Keratinocyte (primary cell): ENCODE data around the gene CFAP100. TPM values are rescaled to one million over a fixed set of nuclear protein-coding genes. Genes with fewer than 3 reads are reported as not detected.

Source experiments
- DNase-seq: peaks from one replicate; pipeline ENCODE4 v3.0.0-alpha.2; 2011; ENCODE audit warnings: low read depth, missing footprints, low spot score
- FAIRE-seq: peaks from 2 replicates; lab custom pipeline; 2011; peaks lifted over from hg19 to GRCh38; lab: Jason Lieb, UNC
- H2AFZ ChIP-seq: 2 replicates; pipeline ENCODE4 v1.6.0; 2012; ENCODE audit warnings: low read length, control low read depth, inconsistent platforms; ENCODE audit not compliant: control insufficient read depth
- H3K27ac ChIP-seq: 2 replicates; pipeline ENCODE4 v1.5.1; 2011; ENCODE audit warnings: low read length; ENCODE audit not compliant: control insufficient read depth, insufficient read depth
- H3K27me3 ChIP-seq: 3 replicates; pipeline ENCODE4 v1.6.0; 2011; ENCODE audit warnings: low read length; ENCODE audit not compliant: control insufficient read depth, insufficient read depth; ENCODE audit errors: extremely low read depth
- H3K36me3 ChIP-seq, 2 experiments: 2 replicates in 1 of 2; 3 replicates in 1 of 2; pipeline ENCODE4 v1.5.1; 2011; ENCODE audit warnings: low read length in 2 of 2, mild to moderate bottlenecking in 1 of 2; ENCODE audit not compliant: control insufficient read depth in 2 of 2, insufficient read depth in 2 of 2; ENCODE audit errors: extremely low read depth in 1 of 2
- H3K4me1 ChIP-seq: 3 replicates; pipeline ENCODE4 v1.5.1; 2011; ENCODE audit warnings: low read length; ENCODE audit not compliant: control insufficient read depth, insufficient read depth; ENCODE audit errors: extremely low read depth
- H3K4me2 ChIP-seq: 3 replicates; pipeline ENCODE4 v1.6.0; 2011; ENCODE audit warnings: low read depth, low read length; ENCODE audit not compliant: control insufficient read depth, insufficient read depth; ENCODE audit errors: extremely low read depth
- H3K4me3 ChIP-seq, 3 experiments: fragments of 200-600 bp in 1 of 3; sonication (generic) in 1 of 3; 2 replicates in 2 of 3; 3 replicates in 1 of 3; pipeline ENCODE4 v1.5.1; 2011 to 2016; ENCODE audit warnings: low read length in 3 of 3, mild to moderate bottlenecking in 3 of 3, control low read depth in 2 of 3, inconsistent platforms in 1 of 3, low read depth in 1 of 3, mixed read lengths in 1 of 3, mixed run types in 1 of 3, moderate library complexity in 1 of 3; ENCODE audit not compliant: control insufficient read depth in 2 of 3, insufficient read depth in 2 of 3; ENCODE audit errors: extremely low read depth in 1 of 3
- H3K79me2 ChIP-seq: 2 replicates; pipeline ENCODE4 v1.6.0; 2012; ENCODE audit warnings: low read length; ENCODE audit not compliant: control insufficient read depth, insufficient read depth
- H3K9ac ChIP-seq: 3 replicates; pipeline ENCODE4 v1.6.0; 2011; ENCODE audit warnings: low read length; ENCODE audit not compliant: control insufficient read depth, insufficient read depth; ENCODE audit errors: extremely low read depth
- H3K9me1 ChIP-seq: 3 replicates; pipeline ENCODE4 v1.6.0; 2011; ENCODE audit warnings: low read length; ENCODE audit not compliant: control insufficient read depth, insufficient read depth; ENCODE audit errors: extremely low read depth
- H3K9me3 ChIP-seq: 2 replicates; pipeline ENCODE4 v1.5.1; 2012; ENCODE audit warnings: low read depth, low read length; ENCODE audit not compliant: control insufficient read depth
- H4K20me1 ChIP-seq: 3 replicates; pipeline ENCODE4 v1.6.0; 2011; ENCODE audit warnings: low read length; ENCODE audit not compliant: control insufficient read depth, insufficient read depth; ENCODE audit errors: extremely low read depth
- EZH2 ChIP-seq: IDR thresholded peaks from one replicate; pipeline ENCODE4 v1.6.1; 2012; ENCODE audit warnings: inconsistent platforms, mild to moderate bottlenecking, low read length, moderate library complexity
- dilution Hi-C: fragments of 300-500 bp; cut with MboI; formaldehyde crosslinking; loops from one replicate; pipeline ENCODE4 v1.7.0; 2020; ENCODE audit warnings: low sequenced_read_pairs; ENCODE audit not compliant: extremely low pct_ligation_motif_present
- polyA plus RNA-seq, 5 experiments: library from polyadenylated mRNA; depleted of rRNA in 3 of 5; stranded (reverse) in 3 of 5; stranded (forward) in 1 of 5; unstranded in 1 of 5; fragments of >200 nt; gene quantifications; 1 replicate in 1 of 5; 2 replicates in 3 of 5; 3 replicates in 1 of 5; pipeline versions ENCODE4 v1.2.1 to v1.2.3, GENCODE V29; 2011 to 2012; ENCODE audit warnings: missing spikeins in 2 of 5, low read depth in 1 of 5, low replicate concordance in 1 of 5
- TF ChIP-seq, protein P1 (sequence below), 3 experiments: IDR thresholded peaks in 1 of 3; conservative IDR thresholded peaks in 1 of 3; optimal IDR thresholded peaks in 1 of 3; 2 replicates in 2 of 3; 3 replicates in 1 of 3; pipeline versions ENCODE3 to v1.5.1; 2011; ENCODE audit warnings: low read length in 3 of 3, mild to moderate bottlenecking in 3 of 3, moderate library complexity in 2 of 3, control low read depth in 1 of 3, inconsistent platforms in 1 of 3; ENCODE audit not compliant: insufficient read depth in 2 of 3; ENCODE audit errors: extremely low read depth in 1 of 3

The CFAP100 gene
- polyA plus RNA-seq, 1 donor (not counting 4 experiments of a cell fraction or from before 2014, with no cell fraction given) = not detected

DNA sequence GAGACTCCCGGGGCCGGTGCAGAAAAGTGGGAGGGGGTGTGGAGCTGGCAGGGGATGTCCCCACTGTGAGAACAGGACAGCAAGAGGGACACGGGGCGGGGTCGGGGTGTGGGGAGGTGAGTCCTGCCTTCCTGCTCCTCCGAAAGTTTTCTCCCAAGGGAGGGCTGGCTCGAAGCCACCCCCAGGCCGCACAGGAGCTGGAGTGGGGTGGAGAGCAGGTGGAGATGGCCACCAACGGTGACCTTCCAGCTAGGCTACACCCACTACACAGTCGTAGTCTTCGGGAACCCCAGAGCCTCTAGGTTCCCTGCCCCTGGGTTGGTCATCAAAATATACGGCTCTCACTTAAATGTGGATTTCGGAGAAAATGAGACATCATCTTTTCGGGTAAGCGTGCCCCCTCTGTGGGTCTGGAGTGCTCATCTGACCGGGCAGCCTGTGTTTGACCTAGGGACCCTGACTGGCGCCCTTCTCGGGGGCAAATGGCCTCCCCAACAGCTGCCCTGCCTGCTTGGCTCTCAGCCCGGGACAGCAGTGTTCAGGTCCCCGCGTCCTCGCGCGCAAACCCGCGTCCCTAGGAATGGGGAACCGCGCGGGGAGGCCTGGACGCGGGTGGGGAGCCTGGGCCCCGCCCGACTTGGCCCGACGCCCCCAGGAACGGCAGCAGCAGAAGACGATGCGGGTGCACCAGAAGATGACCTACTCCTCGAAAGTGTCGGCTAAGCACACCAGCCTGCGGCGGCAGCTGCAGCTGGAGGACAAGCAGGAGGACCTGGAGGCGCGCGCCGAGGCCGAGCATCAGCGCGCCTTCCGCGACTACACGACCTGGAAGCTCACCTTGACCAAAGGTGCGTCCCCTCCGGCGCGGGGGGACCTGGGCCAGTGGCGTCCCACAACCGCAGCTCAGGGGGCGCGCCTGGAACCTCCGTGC lies 21.2 kb downstream of the CFAP100 start:
- H4K20me1 ChIP-seq = no peaks in the 10 kb centered on the region
- FAIRE-seq (no peak), DNase-seq (no peak)
- no peak overlapping the region for H3K4me3 ChIP-seq
- dilution Hi-C loops = no loop called here
- H3K4me1 ChIP-seq = no peaks in the 10 kb centered on the region
- H3K9me1 ChIP-seq = no peaks in the 10 kb centered on the region
- no peak overlapping the region for H3K4me2 ChIP-seq
- no peaks in the 10 kb centered on the region for H3K36me3 ChIP-seq
- no peaks in the 10 kb centered on the region for H3K9me3 ChIP-seq
- peaks cover 40% of the 10 kb centered on the region for H3K27me3 ChIP-seq
- no peak overlapping the region for H3K27ac ChIP-seq
- H2AFZ ChIP-seq = no peak overlapping the region
- H3K9ac ChIP-seq = no peak overlapping the region
- TF ChIP-seq, protein P1, sequence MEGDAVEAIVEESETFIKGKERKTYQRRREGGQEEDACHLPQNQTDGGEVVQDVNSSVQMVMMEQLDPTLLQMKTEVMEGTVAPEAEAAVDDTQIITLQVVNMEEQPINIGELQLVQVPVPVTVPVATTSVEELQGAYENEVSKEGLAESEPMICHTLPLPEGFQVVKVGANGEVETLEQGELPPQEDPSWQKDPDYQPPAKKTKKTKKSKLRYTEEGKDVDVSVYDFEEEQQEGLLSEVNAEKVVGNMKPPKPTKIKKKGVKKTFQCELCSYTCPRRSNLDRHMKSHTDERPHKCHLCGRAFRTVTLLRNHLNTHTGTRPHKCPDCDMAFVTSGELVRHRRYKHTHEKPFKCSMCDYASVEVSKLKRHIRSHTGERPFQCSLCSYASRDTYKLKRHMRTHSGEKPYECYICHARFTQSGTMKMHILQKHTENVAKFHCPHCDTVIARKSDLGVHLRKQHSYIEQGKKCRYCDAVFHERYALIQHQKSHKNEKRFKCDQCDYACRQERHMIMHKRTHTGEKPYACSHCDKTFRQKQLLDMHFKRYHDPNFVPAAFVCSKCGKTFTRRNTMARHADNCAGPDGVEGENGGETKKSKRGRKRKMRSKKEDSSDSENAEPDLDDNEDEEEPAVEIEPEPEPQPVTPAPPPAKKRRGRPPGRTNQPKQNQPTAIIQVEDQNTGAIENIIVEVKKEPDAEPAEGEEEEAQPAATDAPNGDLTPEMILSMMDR (optimal IDR thresholded peaks at IDR 0.05 in 1 of 3, IDR thresholded peaks at IDR 0.05 in 1 of 3, conservative IDR thresholded peaks at IDR 0.05 in 1 of 3; ENCODE audit: extremely low read depth in 1 of 3, insufficient read depth in 2 of 3, low read length in 3 of 3) = no peak
- no peak for TF ChIP-seq EZH2
- no peaks in the 10 kb centered on the region for H3K79me2 ChIP-seq

DNA sequence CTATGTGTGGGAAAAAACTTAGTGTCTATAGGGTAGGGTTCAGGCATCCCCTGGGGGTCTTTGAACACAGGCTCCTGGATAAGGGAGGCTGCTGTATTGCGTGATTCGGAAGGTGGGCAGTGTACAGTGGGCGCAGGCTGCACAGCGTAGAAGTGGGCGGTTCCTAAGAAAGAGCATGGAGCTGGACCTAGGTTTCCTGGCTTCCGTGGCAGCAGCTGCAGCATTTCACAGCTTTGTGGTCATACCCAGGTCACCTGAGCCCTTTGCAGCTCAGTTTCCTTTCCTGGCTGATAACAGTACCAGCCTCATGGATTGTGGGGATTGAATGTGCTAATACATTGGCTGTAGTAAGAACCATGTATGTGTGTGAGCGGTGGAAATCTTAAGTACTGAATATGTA lies 22.2 kb downstream of the CFAP100 start:
- Histone ChIP-seq H3K4me3 (no peak overlapping the region), H3K79me2 (no peaks in the 10 kb centered on the region), H3K9me3 (no peaks in the 10 kb centered on the region), H3K27me3 (peaks cover 37% of the 10 kb centered on the region), H3K4me1 (no peaks in the 10 kb centered on the region), H3K9me1 (no peaks in the 10 kb centered on the region), H3K4me2 (no peak overlapping the region), H4K20me1 (no peaks in the 10 kb centered on the region), H2AFZ (no peak overlapping the region), H3K27ac (no peak overlapping the region), H3K36me3 (no peaks in the 10 kb centered on the region), H3K9ac (no peak overlapping the region)
- dilution Hi-C loops = no loop called here
- no peak for TF ChIP-seq EZH2
- TF ChIP-seq, protein P1 (optimal IDR thresholded peaks at IDR 0.05 in 1 of 3, IDR thresholded peaks at IDR 0.05 in 1 of 3, conservative IDR thresholded peaks at IDR 0.05 in 1 of 3; ENCODE audit: extremely low read depth in 1 of 3, insufficient read depth in 2 of 3, low read length in 3 of 3) = no peak
- FAIRE-seq = no peak
- no peak for DNase-seq
